Right forelimb (tissue), 1 donor: ENCODE results near the gene RSPH10B2.
A peak's percentile ranks its signal among the peaks of the same experiment; 100 is the strongest.
"Not testable (repeated sequence)": the region's sequence is repeated elsewhere in the genome, so short reads cannot be mapped to it uniquely, and the experiment has no call there.

ENCODE experiments used
- DNase-seq: peaks from one replicate; pipeline ENCODE4 v3.0.0-alpha.2; 2018

The RSPH10B2 gene

DNA sequence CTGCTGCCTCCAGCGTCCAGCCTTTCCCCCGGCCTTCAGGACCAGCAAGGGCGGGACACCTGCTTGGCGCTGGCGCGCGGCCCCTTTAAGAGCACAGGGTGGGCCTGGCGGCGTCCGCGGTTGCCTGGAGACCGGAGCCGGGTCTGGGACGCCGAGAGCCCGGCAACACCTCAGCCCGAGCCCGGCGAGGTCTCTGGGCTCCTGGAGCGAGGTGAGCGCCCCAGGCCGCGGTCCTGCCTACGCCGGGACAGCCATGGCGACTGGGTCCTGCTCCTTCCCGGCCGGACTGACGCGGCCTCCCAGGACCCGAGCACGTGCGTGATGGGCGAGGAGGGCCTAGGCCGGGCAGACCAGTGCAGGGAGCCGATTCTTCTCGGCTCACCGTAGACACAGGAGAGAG lies at the start of gene RSPH10B2:
Gene RSPH10B2, plus strand, starts transcription at position 140 of the 400 bp plus-strand sequence. CDS start 3,575 bp downstream, outside the sequence.
- DNase-seq = not testable (repeated sequence)

DNA sequence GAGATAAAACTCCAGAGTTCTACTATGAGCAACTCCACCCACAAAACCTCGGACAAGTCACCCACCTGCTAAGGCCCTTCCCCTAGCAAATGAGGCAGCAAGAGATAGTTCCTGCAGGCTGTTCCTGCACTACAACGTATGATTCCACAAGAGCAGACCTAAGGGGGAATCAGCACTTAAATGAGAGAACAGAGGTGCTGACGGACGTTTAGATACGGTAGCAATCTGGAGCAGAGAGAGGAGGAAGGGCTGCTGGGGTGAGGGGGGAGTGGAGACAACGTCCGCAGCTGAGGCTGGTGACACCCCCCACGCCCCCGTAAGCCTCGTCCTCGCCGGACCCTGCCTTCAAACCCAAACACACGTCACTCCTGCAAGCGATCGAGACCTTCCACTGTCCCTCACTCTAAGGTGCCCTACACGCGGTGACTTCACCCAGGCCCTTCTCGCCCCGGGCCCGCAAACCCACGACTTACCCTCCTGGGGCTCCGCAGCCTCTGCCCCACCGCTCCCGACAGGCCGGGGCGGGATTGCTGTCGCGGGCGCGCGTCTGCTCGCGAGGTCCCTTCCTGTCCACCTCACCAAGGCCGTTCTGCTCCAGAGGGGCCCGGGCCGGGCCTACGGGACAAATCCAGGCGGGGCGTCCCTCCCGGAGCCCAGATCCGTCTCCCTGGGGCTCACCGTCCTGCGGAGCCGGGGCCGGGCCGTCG lies 47.8 kb upstream of the RSPH10B2 start:
- peak; percentile 68 for DNase-seq

- DNase-seq = peak; percentile 97
Observed at GRCh38 chr7:6706666-6707407, 47.1 kb upstream of the RSPH10B2 start, which contains the start of gene ZNF12. TSS of gene ZNF12 (minus strand) at chr7:6706947. CDS start at chr7:6705173, 1,774 bp downstream.

GRCh38 chr7:6708304-6708703 lies 45.6 kb upstream of the RSPH10B2 start:
- DNase-seq = no peak

DNA sequence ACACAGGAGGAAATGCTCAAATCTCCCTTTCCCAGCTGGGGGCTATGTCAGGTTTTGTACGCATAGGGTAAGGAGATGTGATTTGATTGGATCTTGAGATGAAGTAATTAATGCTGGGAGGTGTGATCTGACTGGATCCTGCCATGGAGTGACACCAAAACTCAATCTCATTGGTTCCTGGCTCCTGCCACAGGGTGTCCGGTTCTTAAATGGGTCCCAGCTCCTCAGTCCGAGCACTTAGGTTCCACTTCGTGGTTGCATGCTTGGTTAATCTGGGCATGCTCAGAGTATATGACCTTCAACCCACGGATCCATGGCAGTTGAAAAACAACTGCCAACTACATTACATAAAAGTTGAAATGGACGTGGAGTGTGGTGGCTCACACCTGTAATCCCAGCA lies 44.1 kb upstream of the RSPH10B2 start:
- no peak for DNase-seq

DNA sequence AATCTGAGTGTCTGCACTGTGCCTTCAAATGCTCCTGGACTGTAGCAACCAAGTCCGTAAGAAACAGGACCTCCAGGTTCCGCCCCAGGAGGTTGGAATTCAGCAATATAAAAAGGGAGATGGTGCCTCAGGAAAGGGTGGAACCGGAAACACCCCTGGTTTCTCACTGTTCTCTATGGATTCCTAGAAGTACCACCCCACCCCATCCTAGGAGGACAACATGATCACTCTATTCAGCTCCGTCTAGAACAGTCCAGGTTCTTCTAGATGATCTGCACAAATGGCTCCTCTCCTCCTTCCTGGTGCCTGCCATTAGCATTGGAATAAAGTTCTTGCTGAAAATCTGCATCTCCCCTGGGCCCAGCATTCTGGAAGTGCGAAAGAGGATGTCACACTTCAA lies 39.5 kb upstream of the RSPH10B2 start:
- no peak for DNase-seq

- DNase-seq = not testable (repeated sequence)
Observed at GRCh38 chr7:6715898-6716297, 38.0 kb upstream of the RSPH10B2 start.

GRCh38 chr7:6718124-6718523 lies 35.8 kb upstream of the RSPH10B2 start:
- no peak for DNase-seq

GRCh38 chr7:6724351-6724750 lies 29.6 kb upstream of the RSPH10B2 start:
- DNase-seq = not testable (repeated sequence)

- no peak for DNase-seq
Observed at GRCh38 chr7:6725003-6725402, 28.9 kb upstream of the RSPH10B2 start.

DNA sequence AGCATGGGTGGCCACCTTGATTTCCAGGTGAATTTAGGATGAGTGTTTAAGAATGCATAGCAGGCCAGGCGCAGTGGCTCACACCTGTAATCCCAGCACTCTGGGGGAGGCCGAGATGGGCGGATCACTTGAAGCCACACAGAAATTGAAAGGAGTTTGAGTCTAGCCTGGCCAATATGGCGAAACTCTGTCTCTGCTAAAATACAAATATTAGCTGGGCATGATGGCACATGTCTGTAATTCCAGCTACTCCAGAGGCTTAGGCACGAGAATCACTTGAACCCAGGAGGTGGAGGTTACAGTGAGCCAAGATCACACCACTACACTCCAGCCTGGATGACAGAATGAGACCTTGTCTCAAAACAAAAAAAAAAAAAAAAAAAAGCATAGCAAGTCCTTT lies 27.6 kb upstream of the RSPH10B2 start:
- not testable (repeated sequence) for DNase-seq

DNA sequence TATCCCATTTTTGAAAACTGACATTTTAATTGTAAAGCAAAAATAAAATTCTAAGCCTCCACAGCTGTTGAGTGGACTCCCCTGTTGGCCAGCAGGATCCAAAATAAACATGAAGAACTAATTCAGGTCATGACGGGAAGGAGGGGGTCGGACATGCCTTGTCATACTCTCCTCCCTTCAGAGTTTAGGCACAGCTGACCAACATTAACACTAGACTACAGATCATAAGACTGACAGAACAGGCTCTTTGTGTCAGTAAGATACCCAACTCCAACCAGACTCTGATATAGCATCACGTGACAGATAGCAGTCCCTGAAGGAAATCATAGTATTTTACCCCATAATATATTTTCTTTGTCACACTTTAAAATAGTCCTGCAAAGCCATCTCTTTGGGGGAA lies 26.2 kb upstream of the RSPH10B2 start:
- no peak for DNase-seq

- not testable (repeated sequence) for DNase-seq
Observed at GRCh38 chr7:6728893-6729491, 24.9 kb upstream of the RSPH10B2 start.

DNA sequence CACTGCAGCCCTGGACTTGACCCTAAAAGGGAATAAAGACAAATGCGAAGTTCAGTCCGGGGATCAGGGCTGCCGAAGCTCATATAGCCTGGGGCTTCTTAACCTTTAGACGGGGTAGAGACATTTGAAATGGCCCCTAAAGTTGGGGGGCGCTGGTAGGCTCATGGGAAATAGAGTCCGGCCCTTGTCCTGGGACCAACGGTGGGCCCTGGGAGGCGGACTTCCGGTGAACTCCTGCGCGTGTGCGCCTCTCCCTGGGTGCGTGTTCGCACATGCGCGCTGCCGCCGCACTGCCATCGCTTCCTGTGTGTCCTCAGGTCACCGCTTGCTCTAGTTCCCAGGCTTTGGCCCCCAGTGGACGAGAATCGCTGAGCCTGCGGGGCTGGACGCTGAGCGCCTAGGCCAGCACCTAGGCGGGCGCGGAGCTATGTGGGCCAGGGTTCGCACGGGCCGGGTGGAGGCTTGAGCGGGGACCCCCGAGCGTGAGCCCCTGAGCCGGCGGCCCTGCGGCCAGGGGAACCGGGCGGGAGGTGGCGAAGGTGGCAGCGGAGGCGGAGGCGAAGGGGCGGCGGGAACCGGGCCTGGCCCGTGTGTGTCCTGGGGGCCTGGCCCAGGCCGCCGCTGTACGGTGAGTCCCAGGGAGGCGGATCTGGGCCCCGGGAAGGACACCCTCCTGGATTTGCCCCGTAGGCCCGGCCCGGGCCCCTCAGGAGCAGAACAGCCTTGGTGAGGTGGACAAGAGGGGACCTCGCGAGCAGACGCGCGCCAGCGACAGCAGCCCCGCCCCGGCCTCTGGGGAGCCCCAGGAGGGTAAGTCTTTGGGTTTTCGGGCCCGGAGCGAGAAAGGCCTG lies 24.2 kb upstream of the RSPH10B2 start:
- DNase-seq = peak; percentile 94

- DNase-seq = peak; percentile 45
Observed at GRCh38 chr7:6730343-6730633, 23.6 kb upstream of the RSPH10B2 start.

GRCh38 chr7:6738415-6738814 lies 15.5 kb upstream of the RSPH10B2 start:
- not testable (repeated sequence) for DNase-seq

DNA sequence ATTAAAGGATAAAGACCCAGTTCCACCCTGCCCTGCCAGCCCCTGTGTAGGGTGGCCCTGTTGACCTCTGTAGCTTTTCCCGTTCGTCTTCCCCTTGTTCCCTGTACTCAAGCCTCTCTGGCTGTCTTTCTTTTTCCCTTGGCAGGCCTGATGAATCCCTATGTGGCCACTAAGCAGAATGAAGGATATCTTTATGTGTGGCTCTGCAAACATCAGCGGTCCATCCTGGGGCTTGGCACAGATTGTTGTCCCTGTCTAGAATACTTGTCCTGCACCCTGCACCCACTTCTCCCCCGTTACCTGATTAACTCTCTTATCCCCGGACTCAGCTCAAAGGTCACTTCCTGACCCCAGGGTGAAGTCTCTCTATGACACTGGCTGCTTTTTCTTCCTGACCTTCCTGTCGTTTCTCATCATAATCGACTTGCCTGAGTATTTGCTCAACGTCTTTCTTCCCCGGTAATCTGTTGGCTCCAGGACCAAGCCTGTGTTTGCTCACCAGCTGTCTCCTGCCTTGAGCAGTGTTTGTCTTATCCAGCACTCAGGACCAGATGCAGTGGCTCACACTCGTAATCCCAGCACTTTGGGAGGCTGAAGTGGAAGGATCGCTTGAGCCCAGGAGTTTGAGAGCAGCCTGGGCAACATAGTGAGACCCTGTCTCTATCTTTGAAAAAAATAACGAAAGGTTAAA lies 9.3 kb upstream of the RSPH10B2 start:
- not testable (repeated sequence) for DNase-seq

GRCh38 chr7:6749335-6749734 lies 4.6 kb upstream of the RSPH10B2 start:
- DNase-seq = not testable (repeated sequence)

DNA sequence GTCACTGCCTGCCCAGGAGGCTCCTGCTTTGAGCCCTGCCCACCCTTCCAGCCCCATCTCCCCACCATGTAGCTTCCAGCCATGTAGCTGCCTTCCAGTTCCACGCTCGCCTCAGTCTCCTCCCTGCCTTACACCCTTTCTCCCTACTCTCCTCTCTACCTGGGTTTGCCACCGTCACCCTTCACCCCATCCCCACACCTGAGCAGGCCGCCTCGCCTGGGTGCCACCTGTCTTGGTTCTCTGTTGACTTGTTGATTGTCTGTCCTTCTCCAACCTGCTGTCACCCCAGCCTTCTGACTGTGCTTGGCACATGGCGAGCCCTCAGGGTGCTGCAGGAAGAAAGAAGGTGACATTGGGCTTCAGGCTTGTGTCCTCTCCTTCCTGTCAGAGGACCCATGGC lies 3.7 kb upstream of the RSPH10B2 start:
- not testable (repeated sequence) for DNase-seq

GRCh38 chr7:6761186-6761585 lies 7.3 kb downstream of the RSPH10B2 start:
- not testable (repeated sequence) for DNase-seq

- not testable (repeated sequence) for DNase-seq
Observed at GRCh38 chr7:6781581-6781980, 27.7 kb downstream of the RSPH10B2 start.

- not testable (repeated sequence) for DNase-seq
Observed at GRCh38 chr7:6789353-6789752, 35.5 kb downstream of the RSPH10B2 start.
